CD14-positive monocyte (primary cell): ENCODE measurements around the gene MAPRE3. TPM values are rescaled to one million over a fixed set of nuclear protein-coding genes. Genes with fewer than 3 reads are reported as not detected.

Source experiments
- DNase-seq, 3 donors: peaks; one replicate each; pipeline ENCODE4 v3.0.0-alpha.2; 2011 to 2022
- H2AFZ ChIP-seq: 2 replicates; pipeline ENCODE4 v1.6.0; 2012; ENCODE audit warnings: mild to moderate bottlenecking, low read depth, low read length, inconsistent platforms; ENCODE audit not compliant: insufficient read depth, poor library complexity, severe bottlenecking
- H3K27ac ChIP-seq, 2 donors: 1 replicate in 1 of 2; 2 replicates in 1 of 2; pipeline ENCODE4 v1.5.1; 2012 to 2013; ENCODE audit warnings: low read length in 2 of 2, control low read depth in 1 of 2, inconsistent platforms in 1 of 2, low read depth in 1 of 2, mild to moderate bottlenecking in 1 of 2
- H3K27me3 ChIP-seq, 2 donors: one replicate each; pipeline versions ENCODE4 v1.6.0 to v1.6.1; 2011 to 2013; ENCODE audit warnings: low read length in 2 of 2; ENCODE audit not compliant: control insufficient read depth in 2 of 2, insufficient read depth in 2 of 2
- H3K36me3 ChIP-seq, 2 donors: replicated peaks in 1 of 2; 1 replicate in 1 of 2; 2 replicates in 1 of 2; pipeline versions ENCODE4 v1.5.1 to v1.6.1; 2012 to 2013; ENCODE audit warnings: low read length in 2 of 2, control low read depth in 1 of 2, inconsistent platforms in 1 of 2, mild to moderate bottlenecking in 1 of 2; ENCODE audit not compliant: insufficient read depth in 2 of 2, control insufficient read depth in 1 of 2
- H3K4me1 ChIP-seq, 2 donors: 1 replicate in 1 of 2; 2 replicates in 1 of 2; pipeline versions ENCODE4 v1.5.1 to v1.6.1; 2012 to 2013; ENCODE audit warnings: low read length in 2 of 2, control low read depth in 1 of 2, inconsistent platforms in 1 of 2, mild to moderate bottlenecking in 1 of 2, moderate library complexity in 1 of 2; ENCODE audit not compliant: insufficient read depth in 2 of 2, control insufficient read depth in 1 of 2
- H3K4me2 ChIP-seq: replicated peaks from 2 replicates; pipeline ENCODE3; 2012; ENCODE audit warnings: low read length, moderate library complexity, mild to moderate bottlenecking; ENCODE audit not compliant: poor library complexity, severe bottlenecking; ENCODE audit errors: extremely low read depth
- H3K4me3 ChIP-seq, 3 experiments: fragments of 200-600 bp in 1 of 3; sonication (generic) in 1 of 3; replicated peaks in 1 of 3; 1 replicate in 2 of 3; 2 replicates in 1 of 3; pipeline ENCODE4 v1.5.1; 2011 to 2013; ENCODE audit warnings: low read length in 3 of 3, mild to moderate bottlenecking in 3 of 3, control low read depth in 2 of 3, low read depth in 2 of 3, inconsistent platforms in 1 of 3, moderate library complexity in 1 of 3
- H3K79me2 ChIP-seq: 2 replicates; pipeline ENCODE4 v1.6.0; 2012; ENCODE audit warnings: mild to moderate bottlenecking, control low read depth, inconsistent platforms, low read length, moderate library complexity; ENCODE audit not compliant: insufficient read depth
- H3K9ac ChIP-seq: 2 replicates; pipeline ENCODE4 v1.6.0; 2017; ENCODE audit warnings: low read length, mild to moderate bottlenecking; ENCODE audit not compliant: insufficient read depth, poor library complexity, severe bottlenecking
- H3K9me3 ChIP-seq, 2 donors: replicated peaks in 1 of 2; 1 replicate in 1 of 2; 2 replicates in 1 of 2; pipeline versions ENCODE4 v1.5.1 to v1.6.1; 2012 to 2013; ENCODE audit warnings: low read length in 2 of 2, control low read depth in 1 of 2; ENCODE audit not compliant: control insufficient read depth in 1 of 2, insufficient read depth in 1 of 2
- H4K20me1 ChIP-seq: 2 replicates; pipeline ENCODE4 v1.6.0; 2012; ENCODE audit warnings: mild to moderate bottlenecking, low read length, control low read depth, moderate library complexity; ENCODE audit not compliant: insufficient read depth
- H3K27ac Mint-ChIP-seq, 7 donors: one replicate each; pipeline ENCODE4 v1.8.0; 2020; ENCODE audit warnings: mild to moderate bottlenecking in 7 of 7, mixed read lengths in 7 of 7, moderate library complexity in 6 of 7, inconsistent platforms in 2 of 7
- H3K27me3 Mint-ChIP-seq, 3 donors: one replicate each; pipeline ENCODE4 v1.8.0; 2021 to 2022; ENCODE audit warnings: low read depth in 3 of 3, mild to moderate bottlenecking in 3 of 3, mixed read lengths in 3 of 3, moderate library complexity in 3 of 3, inconsistent platforms in 1 of 3
- H3K36me3 Mint-ChIP-seq, 2 donors: one replicate each; pipeline ENCODE4 v1.8.0; 2020; ENCODE audit warnings: mixed read lengths in 2 of 2, inconsistent platforms in 1 of 2, mild to moderate bottlenecking in 1 of 2
- H3K4me1 Mint-ChIP-seq: one replicate; pipeline ENCODE4 v1.8.0; 2020; ENCODE audit warnings: mild to moderate bottlenecking, mixed read lengths
- H3K4me3 Mint-ChIP-seq, 2 donors: one replicate each; pipeline ENCODE4 v1.8.0; 2020; ENCODE audit warnings: mild to moderate bottlenecking in 2 of 2, mixed read lengths in 2 of 2, moderate library complexity in 1 of 2
- H3K9me3 Mint-ChIP-seq, 7 donors: one replicate each; pipeline ENCODE4 v1.8.0; 2020 to 2022; ENCODE audit warnings: mixed read lengths in 7 of 7, mild to moderate bottlenecking in 6 of 7, moderate library complexity in 6 of 7, inconsistent platforms in 2 of 7
- CTCF ChIP-seq: fragments of 200-600 bp; IDR thresholded peaks from one replicate; pipeline ENCODE4 v1.8.0; 2022; ENCODE audit warnings: antibody characterized with exemption, mild to moderate bottlenecking
- WGBS: methylation state at CpG from one replicate; pipeline ENCODE4 v1.1.5; 2013; ENCODE audit warnings: missing lambda C conversion rate; ENCODE audit not compliant: insufficient coverage; 5-methylcytosine and 5-hydroxymethylcytosine counted together
- intact Hi-C, 2 donors: fragments of 100-400 bp; cut with micrococcal nuclease; formaldehyde crosslinking; loops; one replicate each; pipeline versions ENCODE4 v1.15.0 to v1.15.1; 2023
- polyA plus RNA-seq, 3 donors: library from polyadenylated mRNA; depleted of rRNA in 1 of 3; unstranded in 2 of 3; stranded (reverse) in 1 of 3; fragments of 300-500 nt in 2 of 3; fragments of >200 nt in 1 of 3; fragmentation: Illumina TruSeq in 2 of 3; gene quantifications; 1 replicate in 2 of 3; 2 replicates in 1 of 3; pipeline ENCODE4 v1.2.3, GENCODE V29; 2012 to 2021

The MAPRE3 gene
- polyA plus RNA-seq, 3 donors = 2.4 to 14.4 (median 3.5) TPM

GRCh38 chr2:26976237-26976636 is 5.8 kb downstream of the MAPRE3 start:
- Histone ChIP-seq H3K79me2 (no peaks in the 10 kb centered on the region), H3K36me3 (no peaks in the 10 kb centered on the region), H3K9me3 (no peaks in the 10 kb centered on the region), H2AFZ (no peak overlapping the region), H3K27ac (no peak overlapping the region), H3K4me3 (no peak overlapping the region), H3K9ac (no peak overlapping the region), H3K27me3 (peaks cover 0 to 3% of the 10 kb centered on the region in 2 donors), H3K4me1 (peaks cover 5 to 7% of the 10 kb centered on the region in 2 donors), H4K20me1 (no peaks in the 10 kb centered on the region), H3K4me2 (no peak overlapping the region)
- Mint-ChIP-seq H3K9me3 (no peaks in the 10 kb centered on the region), H3K27ac (no peak overlapping the region), H3K4me3 (no peak overlapping the region), H3K36me3 (no peaks in the 10 kb centered on the region), H3K27me3 (peaks cover 5 to 18% (median 12%) of the 10 kb centered on the region in 3 donors), H3K4me1 (peaks cover 12% of the 10 kb centered on the region)
- DNase-seq = no peak
- WGBS = 84% methylated on average over 3 of the region's 5 CpGs
- no peak for TF ChIP-seq CTCF
- intact Hi-C loops = no loop called here

- no peaks in the 10 kb centered on the region for H4K20me1 ChIP-seq
- TF ChIP-seq CTCF = no peak
- no peak overlapping the region for H3K4me3 ChIP-seq
- no peak overlapping the region for H3K9ac ChIP-seq
- WGBS = no CpG with 5 or more reads among the region's 2 CpGs
- Mint-ChIP-seq H3K9me3 (no peaks in the 10 kb centered on the region), H3K27me3 (peaks cover 5 to 15% (median 10%) of the 10 kb centered on the region in 3 donors), H3K4me3 (no peak overlapping the region), H3K4me1 (peaks cover 6% of the 10 kb centered on the region), H3K36me3 (no peaks in the 10 kb centered on the region), H3K27ac (no peak overlapping the region)
- no peaks in the 10 kb centered on the region for H3K9me3 ChIP-seq
- intact Hi-C loops = no loop called here
- no peaks in the 10 kb centered on the region for H3K4me1 ChIP-seq
- H2AFZ ChIP-seq = no peak overlapping the region
- no peak for DNase-seq
- peaks cover 0 to 3% of the 10 kb centered on the region in 2 donors for H3K27me3 ChIP-seq
- H3K79me2 ChIP-seq = no peaks in the 10 kb centered on the region
- H3K4me2 ChIP-seq = no peak overlapping the region
- H3K27ac ChIP-seq = no peak overlapping the region
- no peaks in the 10 kb centered on the region for H3K36me3 ChIP-seq
Measured at GRCh38 chr2:26977012-26977411, 6.6 kb downstream of the MAPRE3 start.
